Measurements from ENCODE around the gene CST2. TPM values are rescaled to one million over a fixed set of nuclear protein-coding genes. Genes with fewer than 3 reads are reported as not detected.

CST2 gene
- total RNA-seq (not detected), total RNA-seq (0 reads per million in 29 experiments)
- total RNA-seq (2013) = not detected

GRCh38 chr20:23826541-23827021 is at the start of gene CST2:
Gene CST2, minus strand, starts transcription at chr20:23826729. Its CDS starts 69 bp downstream, at chr20:23826660.
- H3K27ac Mint-ChIP-seq = no peak within 1 kb of the TSS
- no peak within 1 kb of the TSS for H3K4me3 Mint-ChIP-seq
- Histone ChIP-seq H3K27ac (ENCODE audit: low read length) (no peak within 1 kb of the TSS), H3K4me3 (ENCODE audit: control insufficient read depth in 1 of 2, extremely low read depth in 1 of 2, low read length in 1 of 2) (no peak within 1 kb of the TSS), H3K36me3 (ENCODE audit: control insufficient read depth in 2 of 2, extremely low read depth in 1 of 2, insufficient read depth in 1 of 2, low read length in 1 of 2) (no peaks in the 10 kb centered on the region), H3K4me1 (ENCODE audit: control insufficient read depth in 1 of 2, extremely low read depth in 1 of 2, insufficient read depth in 2 of 2, low read length in 2 of 2) (no peaks in the 10 kb centered on the region), H3K27me3 (replicated peaks in 1 of 2; ENCODE audit: control insufficient read depth in 2 of 2, extremely low read depth in 1 of 2, insufficient read depth in 2 of 2, low read length in 1 of 2) (peaks cover 0 to 17% of the 10 kb centered on the region in 2 experiments), H3K9me3 (no peaks in the 10 kb centered on the region)
- ChIA-PET CTCF (no interaction called here), POLR2A (no interaction called here)
- H3K9me3 Mint-ChIP-seq = no peaks in the 10 kb centered on the region
- H3K27me3 Mint-ChIP-seq = peaks cover 5 to 17% of the 10 kb centered on the region in 2 donors
- DNase-seq = no peak
- WGBS (ENCODE audit: insufficient coverage) = 69% methylated on average over 4 of the region's 4 CpGs
- H3K36me3 Mint-ChIP-seq = no peaks in the 10 kb centered on the region
- no peaks in the 10 kb centered on the region for H3K4me1 Mint-ChIP-seq
- ATAC-seq (replicated peaks in 1 of 4) = no peak

GRCh38 chr20:23875606-23876237 is 49.2 kb upstream of the CST2 start:
- ChIA-PET POLR2A (no interaction called here), CTCF (no interaction called here)
- 74% methylated on average over 4 of the region's 6 CpGs for WGBS (ENCODE audit: insufficient coverage)
- H3K9me3 ChIP-seq = no peaks in the 10 kb centered on the region
- H3K4me1 ChIP-seq (ENCODE audit: control insufficient read depth in 1 of 2, extremely low read depth in 1 of 2, insufficient read depth in 2 of 2, low read length in 2 of 2) = peaks cover 8 to 16% of the 10 kb centered on the region in 2 experiments
- DNase-seq = no peak
- Mint-ChIP-seq H3K4me3 (no peak overlapping the region), H3K27ac (no peak overlapping the region), H3K36me3 (no peaks in the 10 kb centered on the region), H3K4me1 (peaks cover 3 to 43% (median 3%) of the 10 kb centered on the region in 3 donors), H3K9me3 (no peaks in the 10 kb centered on the region), H3K27me3 (peaks cover 0 to 19% of the 10 kb centered on the region in 2 donors)
- H3K27ac ChIP-seq (ENCODE audit: low read length) = no peak overlapping the region
- ATAC-seq (replicated peaks in 1 of 4) = no peak
- H3K27me3 ChIP-seq (replicated peaks in 1 of 2; ENCODE audit: control insufficient read depth in 2 of 2, extremely low read depth in 1 of 2, insufficient read depth in 2 of 2, low read length in 1 of 2) = peaks cover 0 to 20% of the 10 kb centered on the region in 2 experiments
- H3K4me3 ChIP-seq (ENCODE audit: control insufficient read depth in 1 of 2, extremely low read depth in 1 of 2, low read length in 1 of 2) = no peak overlapping the region
- peaks cover 0 to 4% of the 10 kb centered on the region in 2 donors for H3K36me3 ChIP-seq (ENCODE audit: control insufficient read depth in 2 of 2, extremely low read depth in 1 of 2, insufficient read depth in 1 of 2, low read length in 1 of 2)

GRCh38 chr20:23874747-23875146 is 48.2 kb upstream of the CST2 start:
- no peak for ATAC-seq (replicated peaks in 1 of 4)
- Histone ChIP-seq H3K36me3 (ENCODE audit: control insufficient read depth in 2 of 2, extremely low read depth in 1 of 2, insufficient read depth in 1 of 2, low read length in 1 of 2) (peaks cover 0 to 4% of the 10 kb centered on the region in 2 donors), H3K27me3 (replicated peaks in 1 of 2; ENCODE audit: control insufficient read depth in 2 of 2, extremely low read depth in 1 of 2, insufficient read depth in 2 of 2, low read length in 1 of 2) (peaks cover 0 to 13% of the 10 kb centered on the region in 2 experiments), H3K9me3 (no peaks in the 10 kb centered on the region), H3K4me1 (ENCODE audit: control insufficient read depth in 1 of 2, extremely low read depth in 1 of 2, insufficient read depth in 2 of 2, low read length in 2 of 2) (peaks cover 8 to 16% of the 10 kb centered on the region in 2 experiments), H3K27ac (ENCODE audit: low read length) (no peak overlapping the region), H3K4me3 (ENCODE audit: control insufficient read depth in 1 of 2, extremely low read depth in 1 of 2, low read length in 1 of 2) (no peak overlapping the region)
- Mint-ChIP-seq H3K27ac (no peak overlapping the region), H3K4me1 (peaks cover 3 to 43% (median 3%) of the 10 kb centered on the region in 3 donors), H3K4me3 (peak overlapping the region in 1 of 3 donors; percentile 62), H3K9me3 (no peaks in the 10 kb centered on the region), H3K36me3 (no peaks in the 10 kb centered on the region), H3K27me3 (peaks cover 0 to 21% of the 10 kb centered on the region in 2 donors)
- ChIA-PET CTCF (no interaction called here), POLR2A (no interaction called here)
- no peak for DNase-seq
- 23% methylated on average over 3 of the region's 5 CpGs for WGBS (ENCODE audit: insufficient coverage)

- peak in 1 of 4 experiments; percentile 80 for ATAC-seq (replicated peaks in 1 of 4)
- H3K4me1 Mint-ChIP-seq = peaks cover 3 to 43% (median 3%) of the 10 kb centered on the region in 3 donors
- no peak overlapping the region for H3K27ac Mint-ChIP-seq
- no peaks in the 10 kb centered on the region for H3K36me3 Mint-ChIP-seq
- peaks cover 0 to 4% of the 10 kb centered on the region in 2 donors for H3K36me3 ChIP-seq (ENCODE audit: control insufficient read depth in 2 of 2, extremely low read depth in 1 of 2, insufficient read depth in 1 of 2, low read length in 1 of 2)
- H3K27ac ChIP-seq (ENCODE audit: low read length) = no peak overlapping the region
- H3K9me3 Mint-ChIP-seq = no peaks in the 10 kb centered on the region
- peaks cover 8 to 16% of the 10 kb centered on the region in 2 experiments for H3K4me1 ChIP-seq (ENCODE audit: control insufficient read depth in 1 of 2, extremely low read depth in 1 of 2, insufficient read depth in 2 of 2, low read length in 2 of 2)
- peaks cover 0 to 10% of the 10 kb centered on the region in 2 experiments for H3K27me3 ChIP-seq (replicated peaks in 1 of 2; ENCODE audit: control insufficient read depth in 2 of 2, extremely low read depth in 1 of 2, insufficient read depth in 2 of 2, low read length in 1 of 2)
- no peaks in the 10 kb centered on the region for H3K9me3 ChIP-seq
- POLR2A ChIA-PET = no interaction called here
- H3K4me3 ChIP-seq (ENCODE audit: control insufficient read depth in 1 of 2, extremely low read depth in 1 of 2, low read length in 1 of 2) = no peak overlapping the region
- DNase-seq = peak in 5 of 35 experiments; percentile 10 to 46 (median 16)
- peaks cover 0 to 31% of the 10 kb centered on the region in 2 donors for H3K27me3 Mint-ChIP-seq
- WGBS (ENCODE audit: insufficient coverage) = 0% methylated on average over 1 of the region's 3 CpGs
- CTCF ChIA-PET = no interaction called here
- peak overlapping the region in 1 of 3 donors; percentile 62 for H3K4me3 Mint-ChIP-seq
These were observed 47.0 kb upstream of the CST2 start for GRCh38 chr20:23873370-23874015.

GRCh38 chr20:23872065-23872464 is 45.5 kb upstream of the CST2 start:
- no peak overlapping the region for H3K4me3 Mint-ChIP-seq
- Histone ChIP-seq H3K9me3 (no peaks in the 10 kb centered on the region), H3K27me3 (replicated peaks in 1 of 2; ENCODE audit: control insufficient read depth in 2 of 2, extremely low read depth in 1 of 2, insufficient read depth in 2 of 2, low read length in 1 of 2) (peaks cover 0 to 11% of the 10 kb centered on the region in 2 experiments), H3K27ac (ENCODE audit: low read length) (no peak overlapping the region), H3K4me3 (ENCODE audit: control insufficient read depth in 1 of 2, extremely low read depth in 1 of 2, low read length in 1 of 2) (no peak overlapping the region), H3K4me1 (ENCODE audit: control insufficient read depth in 1 of 2, extremely low read depth in 1 of 2, insufficient read depth in 2 of 2, low read length in 2 of 2) (peaks cover 8 to 16% of the 10 kb centered on the region in 2 experiments), H3K36me3 (ENCODE audit: control insufficient read depth in 2 of 2, extremely low read depth in 1 of 2, insufficient read depth in 1 of 2, low read length in 1 of 2) (peaks cover 0 to 4% of the 10 kb centered on the region in 2 donors)
- H3K27me3 Mint-ChIP-seq = peaks cover 0 to 37% of the 10 kb centered on the region in 2 donors
- no peaks in the 10 kb centered on the region for H3K36me3 Mint-ChIP-seq
- no peak overlapping the region for H3K27ac Mint-ChIP-seq
- DNase-seq (no peak), ATAC-seq (replicated peaks in 1 of 4) (no peak)
- ChIA-PET CTCF (no interaction called here), POLR2A (no interaction called here)
- peaks cover 3 to 41% (median 3%) of the 10 kb centered on the region in 3 donors for H3K4me1 Mint-ChIP-seq
- no CpG with 5 or more reads among the region's 1 CpG for WGBS (ENCODE audit: insufficient coverage)
- no peaks in the 10 kb centered on the region for H3K9me3 Mint-ChIP-seq

GRCh38 chr20:23870461-23870860 is 43.9 kb upstream of the CST2 start:
- H3K36me3 Mint-ChIP-seq = no peaks in the 10 kb centered on the region
- Histone ChIP-seq H3K4me1 (ENCODE audit: control insufficient read depth in 1 of 2, extremely low read depth in 1 of 2, insufficient read depth in 2 of 2, low read length in 2 of 2) (peaks cover 8 to 16% of the 10 kb centered on the region in 2 experiments), H3K36me3 (ENCODE audit: control insufficient read depth in 2 of 2, extremely low read depth in 1 of 2, insufficient read depth in 1 of 2, low read length in 1 of 2) (peaks cover 0 to 4% of the 10 kb centered on the region in 2 donors), H3K9me3 (no peaks in the 10 kb centered on the region), H3K27me3 (replicated peaks in 1 of 2; ENCODE audit: control insufficient read depth in 2 of 2, extremely low read depth in 1 of 2, insufficient read depth in 2 of 2, low read length in 1 of 2) (peaks cover 0 to 14% of the 10 kb centered on the region in 2 experiments), H3K27ac (ENCODE audit: low read length) (no peak overlapping the region), H3K4me3 (ENCODE audit: control insufficient read depth in 1 of 2, extremely low read depth in 1 of 2, low read length in 1 of 2) (no peak overlapping the region)
- ATAC-seq (replicated peaks in 1 of 4) (no peak), DNase-seq (no peak)
- H3K27ac Mint-ChIP-seq = no peak overlapping the region
- ChIA-PET CTCF (no interaction called here), POLR2A (no interaction called here)
- no peak overlapping the region for H3K4me3 Mint-ChIP-seq
- H3K4me1 Mint-ChIP-seq = peaks cover 3 to 33% (median 3%) of the 10 kb centered on the region in 3 donors
- WGBS (ENCODE audit: insufficient coverage) = 60% methylated on average over 1 of the region's 4 CpGs
- H3K27me3 Mint-ChIP-seq = peaks cover 0 to 45% of the 10 kb centered on the region in 2 donors
- H3K9me3 Mint-ChIP-seq = no peaks in the 10 kb centered on the region
